ENCODE data around the gene ABHD5.

DNA sequence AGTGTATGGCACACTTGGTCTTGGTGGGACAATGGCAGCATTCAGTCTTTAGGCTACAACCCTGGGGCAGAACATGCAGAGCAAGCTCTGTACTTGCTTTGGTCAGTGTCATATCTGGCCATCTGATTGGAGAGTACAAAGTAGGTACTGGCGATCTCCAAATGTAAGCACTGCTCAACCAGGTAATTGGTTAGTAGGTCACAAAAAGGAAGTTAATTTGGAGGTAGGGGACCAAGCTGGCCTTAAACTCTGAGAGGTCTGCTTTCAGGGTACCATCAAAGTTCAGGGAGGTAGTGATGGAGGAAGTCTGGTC is 3.3 kb upstream of the ABHD5 start:
- TF ChIP-seq, protein P1, sequence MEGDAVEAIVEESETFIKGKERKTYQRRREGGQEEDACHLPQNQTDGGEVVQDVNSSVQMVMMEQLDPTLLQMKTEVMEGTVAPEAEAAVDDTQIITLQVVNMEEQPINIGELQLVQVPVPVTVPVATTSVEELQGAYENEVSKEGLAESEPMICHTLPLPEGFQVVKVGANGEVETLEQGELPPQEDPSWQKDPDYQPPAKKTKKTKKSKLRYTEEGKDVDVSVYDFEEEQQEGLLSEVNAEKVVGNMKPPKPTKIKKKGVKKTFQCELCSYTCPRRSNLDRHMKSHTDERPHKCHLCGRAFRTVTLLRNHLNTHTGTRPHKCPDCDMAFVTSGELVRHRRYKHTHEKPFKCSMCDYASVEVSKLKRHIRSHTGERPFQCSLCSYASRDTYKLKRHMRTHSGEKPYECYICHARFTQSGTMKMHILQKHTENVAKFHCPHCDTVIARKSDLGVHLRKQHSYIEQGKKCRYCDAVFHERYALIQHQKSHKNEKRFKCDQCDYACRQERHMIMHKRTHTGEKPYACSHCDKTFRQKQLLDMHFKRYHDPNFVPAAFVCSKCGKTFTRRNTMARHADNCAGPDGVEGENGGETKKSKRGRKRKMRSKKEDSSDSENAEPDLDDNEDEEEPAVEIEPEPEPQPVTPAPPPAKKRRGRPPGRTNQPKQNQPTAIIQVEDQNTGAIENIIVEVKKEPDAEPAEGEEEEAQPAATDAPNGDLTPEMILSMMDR (IDR thresholded peaks at IDR 0.05): no peak
- no peak for TF ChIP-seq CHD2 (IDR thresholded peaks at IDR 0.05; ENCODE audit: low read length, partially characterized antibody)
- TF ChIP-seq, protein P2, sequence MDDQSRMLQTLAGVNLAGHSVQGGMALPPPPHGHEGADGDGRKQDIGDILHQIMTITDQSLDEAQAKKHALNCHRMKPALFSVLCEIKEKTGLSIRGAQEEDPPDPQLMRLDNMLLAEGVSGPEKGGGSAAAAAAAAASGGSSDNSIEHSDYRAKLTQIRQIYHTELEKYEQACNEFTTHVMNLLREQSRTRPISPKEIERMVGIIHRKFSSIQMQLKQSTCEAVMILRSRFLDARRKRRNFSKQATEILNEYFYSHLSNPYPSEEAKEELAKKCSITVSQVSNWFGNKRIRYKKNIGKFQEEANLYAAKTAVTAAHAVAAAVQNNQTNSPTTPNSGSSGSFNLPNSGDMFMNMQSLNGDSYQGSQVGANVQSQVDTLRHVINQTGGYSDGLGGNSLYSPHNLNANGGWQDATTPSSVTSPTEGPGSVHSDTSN (IDR thresholded peaks at IDR 0.05): no peak
- TF ChIP-seq FOXJ3 (CRISPR knock-in tag; IDR thresholded peaks at IDR 0.05): no peak
- TF ChIP-seq RFX5 (IDR thresholded peaks at IDR 0.05; ENCODE audit: low read length): no peak
